ENCODE results near the gene SLC39A6. TPM values are rescaled to one million over a fixed set of nuclear protein-coding genes. Genes with fewer than 3 reads are reported as not detected.
"Not testable (repeated sequence)": the region's sequence is repeated elsewhere in the genome, so short reads cannot be mapped to it uniquely, and the experiment has no call there.

SLC39A6 gene
- total RNA-seq, 2 donors from 2014 or later, result 25.7 to 27.9 TPM

- intact Hi-C loops (cut with DNase I), result no loop called here
- DNase-seq (ENCODE audit: low spot score), result no peak
Measured at GRCh38 chr18:36141576-36141975, 12.4 kb upstream of the SLC39A6 start.

- intact Hi-C loops (cut with DNase I), result no loop called here
- no peak for DNase-seq (ENCODE audit: low spot score)
Measured at GRCh38 chr18:36139245-36139644, 10.1 kb upstream of the SLC39A6 start.

GRCh38 chr18:36135264-36135663, 6.1 kb upstream of the SLC39A6 start:
- intact Hi-C loops (cut with DNase I), result no loop called here
- no peak for DNase-seq (ENCODE audit: low spot score)

- no peak for DNase-seq (ENCODE audit: low spot score)
- intact Hi-C loops (cut with DNase I), result no loop called here
Measured at GRCh38 chr18:36132756-36133155, 3.6 kb upstream of the SLC39A6 start.

GRCh38 chr18:36131692-36132483, 2.7 kb upstream of the SLC39A6 start:
- DNase-seq (ENCODE audit: low spot score), result no peak
- intact Hi-C loops (cut with DNase I), result no loop called here

GRCh38 chr18:36130883-36131653, 1.9 kb upstream of the SLC39A6 start:
- intact Hi-C loops (cut with DNase I), result no loop called here
- DNase-seq (ENCODE audit: low spot score), result no peak

GRCh38 chr18:36130039-36130831, 1.1 kb upstream of the SLC39A6 start:
- DNase-seq (ENCODE audit: low spot score), result no peak
- intact Hi-C loops (cut with DNase I), result no loop called here

GRCh38 chr18:36128907-36129299, 237 bp downstream of the SLC39A6 start:
- DNase-seq (ENCODE audit: low spot score), result no peak
- intact Hi-C loops (cut with DNase I), result no loop called here

GRCh38 chr18:36128530-36128870, 640 bp downstream of the SLC39A6 start:
- DNase-seq (ENCODE audit: low spot score), result no peak
- intact Hi-C loops (cut with DNase I), result no loop called here

GRCh38 chr18:36127836-36128529, 1.2 kb downstream of the SLC39A6 start:
- intact Hi-C loops (cut with DNase I), result no loop called here
- DNase-seq (ENCODE audit: low spot score), result no peak

GRCh38 chr18:36126668-36127067, 2.5 kb downstream of the SLC39A6 start:
- intact Hi-C loops (cut with DNase I), result no loop called here
- no peak for DNase-seq (ENCODE audit: low spot score)

GRCh38 chr18:36124841-36125240, 4.3 kb downstream of the SLC39A6 start:
- no peak for DNase-seq (ENCODE audit: low spot score)
- intact Hi-C loops (cut with DNase I), result no loop called here

- no peak for DNase-seq (ENCODE audit: low spot score)
- intact Hi-C loops (cut with DNase I), result no loop called here
Measured at GRCh38 chr18:36120297-36120696, 8.8 kb downstream of the SLC39A6 start.

GRCh38 chr18:36116771-36117170, 12.4 kb downstream of the SLC39A6 start:
- intact Hi-C loops (cut with DNase I); DNase-seq (ENCODE audit: low spot score): not testable (repeated sequence)

- intact Hi-C loops (cut with DNase I), result no loop called here
- no peak for DNase-seq (ENCODE audit: low spot score)
Measured at GRCh38 chr18:36114738-36115137, 14.4 kb downstream of the SLC39A6 start.

- intact Hi-C loops (cut with DNase I), result no loop called here
Measured at GRCh38 chr18:36114251-36114650, 14.9 kb downstream of the SLC39A6 start.

GRCh38 chr18:36112302-36112701, 16.8 kb downstream of the SLC39A6 start:
- intact Hi-C loops (cut with DNase I), result no loop called here

More at GRCh38 chr18:36114251-36114650, 14.9 kb downstream of the SLC39A6 start:
- no peak for DNase-seq (ENCODE audit: low spot score)

GRCh38 chr18:36109737-36110136, 19.4 kb downstream of the SLC39A6 start:
- DNase-seq (ENCODE audit: low spot score), result no peak
- intact Hi-C loops (cut with DNase I), result no loop called here

More at GRCh38 chr18:36112302-36112701, 16.8 kb downstream of the SLC39A6 start:
- no peak for DNase-seq (ENCODE audit: low spot score)

- intact Hi-C loops (cut with DNase I), result no loop called here
- DNase-seq (ENCODE audit: low spot score), result no peak
Measured at GRCh38 chr18:36108601-36109000, 20.5 kb downstream of the SLC39A6 start.
